ENCODE measurements around the gene PSMD2. TPM values are rescaled to one million over a fixed set of nuclear protein-coding genes. Genes with fewer than 3 reads are reported as not detected.

PSMD2 gene
- total RNA-seq, 1 donor from 2014 or later, result 255 TPM

- H3K4me3 Mint-ChIP-seq, result peak overlapping the region; percentile 57
- peaks cover 24% of the 10 kb centered on the region for H3K36me3 Mint-ChIP-seq
- no peak for DNase-seq (ENCODE audit: extremely low spot score, unreplicated experiment)
- no peaks in the 10 kb centered on the region for H3K9me3 Mint-ChIP-seq
- peak overlapping the region; percentile 98 for H3K27ac Mint-ChIP-seq
- TF ChIP-seq, protein P1, sequence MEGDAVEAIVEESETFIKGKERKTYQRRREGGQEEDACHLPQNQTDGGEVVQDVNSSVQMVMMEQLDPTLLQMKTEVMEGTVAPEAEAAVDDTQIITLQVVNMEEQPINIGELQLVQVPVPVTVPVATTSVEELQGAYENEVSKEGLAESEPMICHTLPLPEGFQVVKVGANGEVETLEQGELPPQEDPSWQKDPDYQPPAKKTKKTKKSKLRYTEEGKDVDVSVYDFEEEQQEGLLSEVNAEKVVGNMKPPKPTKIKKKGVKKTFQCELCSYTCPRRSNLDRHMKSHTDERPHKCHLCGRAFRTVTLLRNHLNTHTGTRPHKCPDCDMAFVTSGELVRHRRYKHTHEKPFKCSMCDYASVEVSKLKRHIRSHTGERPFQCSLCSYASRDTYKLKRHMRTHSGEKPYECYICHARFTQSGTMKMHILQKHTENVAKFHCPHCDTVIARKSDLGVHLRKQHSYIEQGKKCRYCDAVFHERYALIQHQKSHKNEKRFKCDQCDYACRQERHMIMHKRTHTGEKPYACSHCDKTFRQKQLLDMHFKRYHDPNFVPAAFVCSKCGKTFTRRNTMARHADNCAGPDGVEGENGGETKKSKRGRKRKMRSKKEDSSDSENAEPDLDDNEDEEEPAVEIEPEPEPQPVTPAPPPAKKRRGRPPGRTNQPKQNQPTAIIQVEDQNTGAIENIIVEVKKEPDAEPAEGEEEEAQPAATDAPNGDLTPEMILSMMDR (conservative IDR thresholded peaks at IDR 0.05), result no peak
- H3K27me3 Mint-ChIP-seq, result no peaks in the 10 kb centered on the region
- peaks cover 29% of the 10 kb centered on the region for H3K4me1 Mint-ChIP-seq (ENCODE audit: unreplicated experiment)
These were observed 35.6 kb downstream of the PSMD2 start for GRCh38 chr3:184334470-184335158.

GRCh38 chr3:184335291-184335660 lies 36.2 kb downstream of the PSMD2 start:
- Mint-ChIP-seq H3K9me3 (no peaks in the 10 kb centered on the region), H3K27ac (peak overlapping the region; percentile 98), H3K27me3 (no peaks in the 10 kb centered on the region), H3K4me1 (ENCODE audit: unreplicated experiment) (peaks cover 29% of the 10 kb centered on the region), H3K36me3 (peaks cover 22% of the 10 kb centered on the region), H3K4me3 (peak overlapping the region; percentile 91)
- DNase-seq (ENCODE audit: extremely low spot score, unreplicated experiment), result no peak
- TF ChIP-seq, protein P1 (conservative IDR thresholded peaks at IDR 0.05), result no peak

- Mint-ChIP-seq H3K4me1 (ENCODE audit: unreplicated experiment) (peaks cover 29% of the 10 kb centered on the region), H3K27me3 (no peaks in the 10 kb centered on the region), H3K36me3 (peaks cover 25% of the 10 kb centered on the region), H3K27ac (peak overlapping the region; percentile 98), H3K4me3 (peak overlapping the region; percentile 91), H3K9me3 (no peaks in the 10 kb centered on the region)
- TF ChIP-seq, protein P1 (conservative IDR thresholded peaks at IDR 0.05), result no peak
- DNase-seq (ENCODE audit: extremely low spot score, unreplicated experiment), result peak; percentile 93
These were observed 36.9 kb downstream of the PSMD2 start for GRCh38 chr3:184335661-184336546.

DNA sequence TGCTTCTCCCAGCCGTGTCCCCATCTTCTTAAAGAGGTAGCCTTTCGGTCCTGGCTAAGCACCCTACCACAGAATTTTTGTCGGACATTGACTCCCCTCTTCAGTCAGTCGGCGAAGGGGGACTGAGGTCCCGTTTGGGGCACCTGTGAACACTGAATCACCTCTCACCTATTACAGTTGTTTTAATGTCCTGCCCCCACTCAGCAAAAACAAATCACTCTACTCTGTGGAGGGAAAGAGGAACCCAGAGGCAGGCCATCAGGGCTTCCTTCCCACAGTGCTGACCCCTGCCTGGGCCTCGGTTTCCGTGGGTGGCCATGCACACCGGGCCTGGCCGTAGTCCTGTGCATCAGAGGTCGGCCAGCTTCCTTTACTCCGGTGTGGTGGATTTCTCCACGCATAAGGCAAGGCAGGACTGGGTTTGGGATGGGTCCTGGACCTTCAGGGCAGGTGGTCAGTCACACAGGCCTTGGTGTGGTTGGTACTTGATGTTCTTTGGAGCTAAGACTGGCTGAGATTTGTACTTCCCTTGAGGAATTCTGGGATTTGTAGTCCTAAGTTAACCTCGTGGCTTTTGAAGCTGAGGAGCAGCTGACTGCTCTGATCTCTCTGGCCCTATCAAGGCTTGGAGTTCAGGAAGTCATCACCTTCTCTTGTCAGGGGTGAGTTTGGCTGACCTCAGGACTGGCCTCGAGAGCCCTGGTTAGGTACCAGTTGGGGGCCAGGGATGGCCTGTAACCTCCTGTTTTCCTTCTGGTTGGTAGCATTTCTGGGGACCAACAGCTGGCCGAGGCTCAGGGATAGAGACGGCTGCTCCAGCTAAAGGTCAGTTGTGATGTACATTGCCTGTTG lies 37.7 kb downstream of the PSMD2 start:
- peak overlapping the region; percentile 91 for H3K4me3 Mint-ChIP-seq
- peaks cover 24% of the 10 kb centered on the region for H3K36me3 Mint-ChIP-seq
- no peak for DNase-seq (ENCODE audit: extremely low spot score, unreplicated experiment)
- peaks cover 29% of the 10 kb centered on the region for H3K4me1 Mint-ChIP-seq (ENCODE audit: unreplicated experiment)
- H3K27me3 Mint-ChIP-seq, result no peaks in the 10 kb centered on the region
- H3K27ac Mint-ChIP-seq, result peak overlapping the region; percentile 98
- TF ChIP-seq, protein P1 (conservative IDR thresholded peaks at IDR 0.05), result no peak
- no peaks in the 10 kb centered on the region for H3K9me3 Mint-ChIP-seq

GRCh38 chr3:184337399-184337714 lies 38.3 kb downstream of the PSMD2 start, which contains the start of gene FAM131A:
Gene FAM131A, plus strand, starts transcription at chr3:184337600. Its CDS starts 31 bp downstream, at chr3:184337631.
- Mint-ChIP-seq H3K27ac (peak within 1 kb of the TSS; percentile 98), H3K9me3 (no peaks in the 10 kb centered on the region), H3K4me3 (peak within 1 kb of the TSS; percentile 91), H3K36me3 (peaks cover 21% of the 10 kb centered on the region), H3K4me1 (ENCODE audit: unreplicated experiment) (peaks cover 29% of the 10 kb centered on the region), H3K27me3 (no peaks in the 10 kb centered on the region)
- TF ChIP-seq, protein P1 (conservative IDR thresholded peaks at IDR 0.05), result no peak
- no peak for DNase-seq (ENCODE audit: extremely low spot score, unreplicated experiment)

Data from type B pancreatic cell (in vitro differentiated cells).